IPS DF 4.7 (cell line): ENCODE measurements around the gene UTP11.

Source experiments
- DNase-seq: peaks from one replicate; pipeline ENCODE4 v3.0.0-alpha.2; 2013; ENCODE audit warnings: low spot score; ENCODE audit errors: extremely low read depth

Gene UTP11

GRCh38 chr1:38068220-38068979 is 55.9 kb downstream of the UTP11 start:
- no peak for DNase-seq

GRCh38 chr1:38068980-38069340 is 56.4 kb downstream of the UTP11 start:
- no peak for DNase-seq

GRCh38 chr1:38071312-38072256 is 59.0 kb downstream of the UTP11 start:
- DNase-seq = no peak

- no peak for DNase-seq
Observed at GRCh38 chr1:38072858-38073257, 60.3 kb downstream of the UTP11 start.

GRCh38 chr1:38073534-38074301 is 61.2 kb downstream of the UTP11 start:
- DNase-seq = no peak

- DNase-seq = no peak
Observed at GRCh38 chr1:38074302-38074677, 61.8 kb downstream of the UTP11 start.
